22Rv1 (cell line): ENCODE data around the gene DVL2.

Source experiments
- ZFX ChIP-seq: fragments of 450-650 bp; IDR thresholded peaks from 2 replicates; pipeline ENCODE4 v1.6.1; 2017; ENCODE audit warnings: antibody characterized with exemption, borderline replicate concordance
- TF ChIP-seq, protein P1 (sequence below): fragments of 450-650 bp; IDR thresholded peaks from 2 replicates; pipeline ENCODE4 v1.5.1; 2017; ENCODE audit warnings: mild to moderate bottlenecking

DNA sequence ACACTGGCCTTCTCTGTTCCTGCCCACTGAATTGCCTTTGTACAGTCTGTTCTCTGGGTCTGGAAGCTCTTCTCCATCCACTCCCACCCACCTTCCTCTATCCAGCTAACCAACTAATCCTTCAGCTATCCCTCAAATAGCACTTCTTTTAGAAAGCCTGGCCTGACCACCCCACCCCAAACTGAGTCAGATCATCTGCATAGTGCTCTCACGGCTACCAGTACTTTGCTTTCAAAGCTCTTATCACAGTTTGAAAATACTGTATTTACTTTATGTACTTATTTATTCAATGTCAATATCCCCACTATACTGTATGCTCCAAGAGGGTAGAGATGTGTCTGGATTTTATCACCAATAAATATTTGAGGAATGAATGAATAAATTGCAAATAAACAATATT lies 32.5 kb upstream of the DVL2 start:
- TF ChIP-seq, protein P1, sequence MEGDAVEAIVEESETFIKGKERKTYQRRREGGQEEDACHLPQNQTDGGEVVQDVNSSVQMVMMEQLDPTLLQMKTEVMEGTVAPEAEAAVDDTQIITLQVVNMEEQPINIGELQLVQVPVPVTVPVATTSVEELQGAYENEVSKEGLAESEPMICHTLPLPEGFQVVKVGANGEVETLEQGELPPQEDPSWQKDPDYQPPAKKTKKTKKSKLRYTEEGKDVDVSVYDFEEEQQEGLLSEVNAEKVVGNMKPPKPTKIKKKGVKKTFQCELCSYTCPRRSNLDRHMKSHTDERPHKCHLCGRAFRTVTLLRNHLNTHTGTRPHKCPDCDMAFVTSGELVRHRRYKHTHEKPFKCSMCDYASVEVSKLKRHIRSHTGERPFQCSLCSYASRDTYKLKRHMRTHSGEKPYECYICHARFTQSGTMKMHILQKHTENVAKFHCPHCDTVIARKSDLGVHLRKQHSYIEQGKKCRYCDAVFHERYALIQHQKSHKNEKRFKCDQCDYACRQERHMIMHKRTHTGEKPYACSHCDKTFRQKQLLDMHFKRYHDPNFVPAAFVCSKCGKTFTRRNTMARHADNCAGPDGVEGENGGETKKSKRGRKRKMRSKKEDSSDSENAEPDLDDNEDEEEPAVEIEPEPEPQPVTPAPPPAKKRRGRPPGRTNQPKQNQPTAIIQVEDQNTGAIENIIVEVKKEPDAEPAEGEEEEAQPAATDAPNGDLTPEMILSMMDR, result no peak
- TF ChIP-seq ZFX, result no peak
